ENCODE data around the gene KRTAP10-9. TPM values are rescaled to one million over a fixed set of nuclear protein-coding genes. Genes with fewer than 3 reads are reported as not detected.

The KRTAP10-9 gene
- not detected in 2 replicates for total RNA-seq

GRCh38 chr21:44626673-44627143, at the start of gene KRTAP10-9:
Gene KRTAP10-9 (plus strand): TSS chr21:44627093. CDS start chr21:44627172, 79 bp downstream.

GRCh38 chr21:44580231-44580821, 46.6 kb upstream of the KRTAP10-9 start, which contains the start of gene KRTAP10-5:
Gene KRTAP10-5 (minus strand): TSS chr21:44580604. CDS start chr21:44580578, 26 bp downstream.

GRCh38 chr21:44592446-44593311, 34.2 kb upstream of the KRTAP10-9 start, which contains the start of gene KRTAP10-6:
Gene KRTAP10-6 (minus strand): TSS chr21:44592505. CDS start chr21:44592484, 21 bp downstream.

GRCh38 chr21:44600118-44600978, 26.5 kb upstream of the KRTAP10-9 start, which contains the start of gene KRTAP10-7:
Gene KRTAP10-7 (plus strand): TSS chr21:44600597. CDS start chr21:44600622, 25 bp downstream.

GRCh38 chr21:44612029-44612486, 14.8 kb upstream of the KRTAP10-9 start, which contains the start of gene KRTAP10-8:
Gene KRTAP10-8 (plus strand): TSS chr21:44612079. CDS start chr21:44612101, 22 bp downstream.

GRCh38 chr21:44637018-44637850, 10.3 kb downstream of the KRTAP10-9 start, which contains the start of gene KRTAP10-10:
Gene KRTAP10-10 (plus strand): TSS chr21:44637356. CDS start chr21:44637418, 62 bp downstream.

GRCh38 chr21:44646366-44647221, 19.7 kb downstream of the KRTAP10-9 start, which contains the start of gene KRTAP10-11:
Gene KRTAP10-11 (plus strand): TSS chr21:44646414. CDS start chr21:44646459, 45 bp downstream.

GRCh38 chr21:44654576-44655175, 27.8 kb downstream of the KRTAP10-9 start, which contains the start of gene KRTAP12-4:
Gene KRTAP12-4 (minus strand): TSS chr21:44654659. CDS start chr21:44654614, 45 bp downstream.

GRCh38 chr21:44657635-44658540, 31.0 kb downstream of the KRTAP10-9 start, which contains the start of gene KRTAP12-3:
Gene KRTAP12-3 (plus strand): TSS chr21:44657932. CDS start chr21:44657980, 48 bp downstream.

GRCh38 chr21:44666401-44667320, 39.8 kb downstream of the KRTAP10-9 start, which contains the start of gene KRTAP12-2:
Gene KRTAP12-2 (minus strand): TSS chr21:44666927. CDS start chr21:44666886, 41 bp downstream.

Other genes starting within 250 kb of the KRTAP10-9 start
- 2.3 and 3.2 TPM in 2 replicates for gene LRRC3, start 171.6 kb upstream of the KRTAP10-9 start, total RNA-seq
- not detected in 2 replicates for gene KRTAP10-1, start 86.9 kb upstream of the KRTAP10-9 start, total RNA-seq
- gene KRTAP10-2, start 75.6 kb upstream of the KRTAP10-9 start, total RNA-seq: not detected in 2 replicates
- gene KRTAP10-3, start 68.3 kb upstream of the KRTAP10-9 start, total RNA-seq: not detected in 2 replicates
- gene KRTAP10-4, start 53.4 kb upstream of the KRTAP10-9 start, total RNA-seq: not detected in 2 replicates
- gene KRTAP10-5, start 46.5 kb upstream of the KRTAP10-9 start, total RNA-seq: not detected in 2 replicates
- gene KRTAP10-6, start 34.6 kb upstream of the KRTAP10-9 start, total RNA-seq: not detected in 2 replicates
- not detected in 2 replicates for gene KRTAP10-7, start 26.5 kb upstream of the KRTAP10-9 start, total RNA-seq
- not detected in 2 replicates for gene KRTAP10-8, start 15.0 kb upstream of the KRTAP10-9 start, total RNA-seq
- gene KRTAP10-10, start 10.3 kb downstream of the KRTAP10-9 start, total RNA-seq: not detected in 2 replicates
- not detected in 2 replicates for gene KRTAP10-11, start 19.3 kb downstream of the KRTAP10-9 start, total RNA-seq
- gene KRTAP12-4, start 27.6 kb downstream of the KRTAP10-9 start, total RNA-seq: not detected in 2 replicates
- not detected in 2 replicates for gene KRTAP12-3, start 30.8 kb downstream of the KRTAP10-9 start, total RNA-seq
- gene KRTAP12-2, start 39.8 kb downstream of the KRTAP10-9 start, total RNA-seq: not detected in 2 replicates
- not detected in 2 replicates for gene KRTAP12-1, start 55.1 kb downstream of the KRTAP10-9 start, total RNA-seq
- not detected in 2 replicates for gene KRTAP10-12, start 70.1 kb downstream of the KRTAP10-9 start, total RNA-seq
- gene TSPEAR, start 84.5 kb downstream of the KRTAP10-9 start, total RNA-seq: not detected in 2 replicates
- 105 and 121 TPM in 2 replicates for gene UBE2G2, start 174.7 kb downstream of the KRTAP10-9 start, total RNA-seq
- 96.0 and 96.6 TPM in 2 replicates for gene SUMO3, start 191.0 kb downstream of the KRTAP10-9 start, total RNA-seq
- 382 and 467 TPM in 2 replicates for gene PTTG1IP, start 246.6 kb downstream of the KRTAP10-9 start, total RNA-seq